Tibial artery (tissue), 4 donors: ENCODE results near the gene SSR4.
A peak's percentile ranks its signal among the peaks of the same experiment; 100 is the strongest.

Experiments used
- DNase-seq, 2 donors: peaks; one replicate each; pipeline ENCODE4 v3.0.0-alpha.2; 2019
- H3K27ac ChIP-seq, 2 donors: fragments of 200-600 bp; sonication (generic) in 1 of 2; 1 replicate in 1 of 2; 2 replicates in 1 of 2; pipeline ENCODE4 v1.5.1; 2018 to 2019; ENCODE audit warnings: mild to moderate bottlenecking in 1 of 2
- H3K27me3 ChIP-seq, 2 donors: fragments of 200-600 bp; sonication (generic) in 1 of 2; one replicate each; pipeline versions ENCODE4 v1.5.1 to v1.6.0; 2016 to 2019
- H3K36me3 ChIP-seq, 3 donors: fragments of 200-600 bp; sonication (generic) in 2 of 3; one replicate each; pipeline ENCODE4 v1.5.1; 2016 to 2019; ENCODE audit warnings: mild to moderate bottlenecking in 2 of 3
- H3K4me1 ChIP-seq, 4 donors: fragments of 200-600 bp; sonication (generic) in 2 of 4; 1 replicate in 3 of 4; 2 replicates in 1 of 4; pipeline ENCODE4 v1.5.1; 2016 to 2019
- H3K4me3 ChIP-seq, 2 donors: fragments of 200-600 bp; sonication (generic) in 1 of 2; 1 replicate in 1 of 2; 2 replicates in 1 of 2; pipeline ENCODE4 v1.5.1; 2018 to 2019; ENCODE audit warnings: mild to moderate bottlenecking in 2 of 2
- H3K9me3 ChIP-seq, 3 donors: fragments of 200-600 bp; sonication (generic) in 1 of 3; one replicate each; pipeline ENCODE4 v1.5.1; 2016 to 2019
- CTCF ChIP-seq, 2 experiments: fragments of 200-600 bp in 1 of 2; fragments of 450-650 bp in 1 of 2; IDR thresholded peaks; one replicate each; pipeline ENCODE4 v1.5.1; 2017 to 2019; ENCODE audit warnings: antibody characterized with exemption in 2 of 2, mild to moderate bottlenecking in 1 of 2, moderate library complexity in 1 of 2
- intact Hi-C: fragments of 100-400 bp; cut with DNase I; formaldehyde crosslinking; loops from one replicate; pipeline ENCODE4 v1.15.0; 2023; ENCODE audit warnings: low total_unique reads

Gene SSR4

GRCh38 chrX:153821066-153821465 is 26.6 kb downstream of the SSR4 start:
- Histone ChIP-seq H3K4me3 (no peak overlapping the region), H3K27me3 (no peaks in the 10 kb centered on the region), H3K9me3 (no peaks in the 10 kb centered on the region), H3K4me1 (peaks cover 0 to 7% (median 2%) of the 10 kb centered on the region in 4 donors), H3K27ac (no peak overlapping the region), H3K36me3 (no peaks in the 10 kb centered on the region)
- no peak for TF ChIP-seq CTCF (IDR thresholded peaks at IDR 0.05)
- no peak for DNase-seq
- intact Hi-C loops: no loop called here

GRCh38 chrX:153824348-153824747 is 29.9 kb downstream of the SSR4 start:
- no peaks in the 10 kb centered on the region for H3K27me3 ChIP-seq
- H3K4me3 ChIP-seq: no peak overlapping the region
- H3K4me1 ChIP-seq: peaks cover 0 to 21% (median 2%) of the 10 kb centered on the region in 4 donors
- no peak overlapping the region for H3K27ac ChIP-seq
- no peaks in the 10 kb centered on the region for H3K9me3 ChIP-seq
- TF ChIP-seq CTCF (IDR thresholded peaks at IDR 0.05): no peak
- DNase-seq: no peak
- intact Hi-C loops: no loop called here
- no peaks in the 10 kb centered on the region for H3K36me3 ChIP-seq

GRCh38 chrX:153825042-153825441 is 30.6 kb downstream of the SSR4 start:
- Histone ChIP-seq H3K4me3 (no peak overlapping the region), H3K27me3 (no peaks in the 10 kb centered on the region), H3K4me1 (peaks cover 0 to 24% (median 4%) of the 10 kb centered on the region in 4 donors), H3K9me3 (no peaks in the 10 kb centered on the region), H3K27ac (no peak overlapping the region), H3K36me3 (no peaks in the 10 kb centered on the region)
- DNase-seq: no peak
- no peak for TF ChIP-seq CTCF (IDR thresholded peaks at IDR 0.05)
- intact Hi-C loops: no loop called here

GRCh38 chrX:153827016-153827415 is 32.5 kb downstream of the SSR4 start:
- peaks cover 0 to 27% (median 4%) of the 10 kb centered on the region in 4 donors for H3K4me1 ChIP-seq
- intact Hi-C loops: no loop called here
- no peaks in the 10 kb centered on the region for H3K9me3 ChIP-seq
- no peaks in the 10 kb centered on the region for H3K27me3 ChIP-seq
- no peak for DNase-seq
- H3K4me3 ChIP-seq: no peak overlapping the region
- no peaks in the 10 kb centered on the region for H3K36me3 ChIP-seq
- no peak for TF ChIP-seq CTCF (IDR thresholded peaks at IDR 0.05)
- H3K27ac ChIP-seq: no peak overlapping the region

GRCh38 chrX:153827903-153828302 is 33.4 kb downstream of the SSR4 start:
- Histone ChIP-seq H3K27me3 (no peaks in the 10 kb centered on the region), H3K4me1 (peaks cover 0 to 27% (median 4%) of the 10 kb centered on the region in 4 donors), H3K9me3 (no peaks in the 10 kb centered on the region), H3K27ac (peak overlapping the region; percentile 62 to 78), H3K4me3 (peak overlapping the region; percentile 55 to 57), H3K36me3 (no peaks in the 10 kb centered on the region)
- DNase-seq: no peak
- intact Hi-C loops: no loop called here
- no peak for TF ChIP-seq CTCF (IDR thresholded peaks at IDR 0.05)

GRCh38 chrX:153828308-153828707 is 33.8 kb downstream of the SSR4 start:
- H3K4me1 ChIP-seq: peaks cover 0 to 27% (median 4%) of the 10 kb centered on the region in 4 donors
- H3K27me3 ChIP-seq: no peaks in the 10 kb centered on the region
- no peaks in the 10 kb centered on the region for H3K36me3 ChIP-seq
- intact Hi-C loops: no loop called here
- H3K9me3 ChIP-seq: no peaks in the 10 kb centered on the region
- peak overlapping the region; percentile 62 to 78 for H3K27ac ChIP-seq
- TF ChIP-seq CTCF (IDR thresholded peaks at IDR 0.05): no peak
- peak overlapping the region; percentile 55 to 57 for H3K4me3 ChIP-seq
- DNase-seq: no peak
